ENCODE data around the gene LSM3. TPM values are rescaled to one million over a fixed set of nuclear protein-coding genes. Genes with fewer than 3 reads are reported as not detected.
"Not testable (repeated sequence)": the region's sequence is repeated elsewhere in the genome, so short reads cannot be mapped to it uniquely, and the experiment has no call there.

Gene LSM3
- total and polyA plus RNA-seq, 7 donors, result 8.0 to 20.4 (median 16.5) TPM

- no peak overlapping the region for H3K4me3 ChIP-seq
- H3K27me3 ChIP-seq, result no peaks in the 10 kb centered on the region
- DNase-seq, result no peak
- no peak overlapping the region for H3K27ac ChIP-seq
- H3K9me3 ChIP-seq, result peaks cover 0 to 3% (median 0%) of the 10 kb centered on the region in 4 donors
- intact Hi-C loops (cut with DNase I), result no loop called here
- TF ChIP-seq CTCF (IDR thresholded peaks at IDR 0.05), result no peak
- TF ChIP-seq EP300 (IDR thresholded peaks at IDR 0.05), result no peak
- no peak for TF ChIP-seq POLR2A (IDR thresholded peaks at IDR 0.05)
- no peak for TF ChIP-seq POLR2AphosphoS5 (IDR thresholded peaks at IDR 0.05)
- 67 to 79% methylated on average over 8 of the region's 8 CpGs for WGBS, 2 donors
- H3K36me3 ChIP-seq, result no peaks in the 10 kb centered on the region
- H3K4me1 ChIP-seq, result no peaks in the 10 kb centered on the region
Measured at GRCh38 chr3:14228681-14229470, 50.3 kb downstream of the LSM3 start.

DNA sequence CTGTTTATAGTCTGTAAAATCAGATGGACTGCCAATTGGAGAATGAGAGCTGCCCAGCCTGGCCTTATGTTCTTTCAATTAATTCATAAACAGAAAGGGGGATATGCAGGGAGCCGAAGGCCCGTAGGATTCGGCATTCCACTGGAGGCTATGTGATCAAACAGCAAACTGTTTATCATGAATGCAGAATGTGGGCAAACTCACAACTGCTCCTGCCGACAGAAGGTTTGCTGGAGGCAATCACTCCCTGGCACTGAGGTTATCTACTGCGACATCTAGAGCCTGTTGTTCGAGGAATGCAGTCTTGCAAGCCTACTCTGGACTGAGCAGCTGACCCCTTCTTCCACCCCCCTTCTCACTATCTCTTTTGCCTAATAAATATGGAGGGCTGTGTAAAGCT lies 51.1 kb downstream of the LSM3 start:
- H3K4me1 ChIP-seq; H3K4me3 ChIP-seq; intact Hi-C loops (cut with DNase I); H3K9me3 ChIP-seq; DNase-seq; H3K27ac ChIP-seq; H3K27me3 ChIP-seq; H3K36me3 ChIP-seq: not testable (repeated sequence)
- WGBS, 2 donors, result 83 to 84% methylated on average over 6 of the region's 6 CpGs

DNA sequence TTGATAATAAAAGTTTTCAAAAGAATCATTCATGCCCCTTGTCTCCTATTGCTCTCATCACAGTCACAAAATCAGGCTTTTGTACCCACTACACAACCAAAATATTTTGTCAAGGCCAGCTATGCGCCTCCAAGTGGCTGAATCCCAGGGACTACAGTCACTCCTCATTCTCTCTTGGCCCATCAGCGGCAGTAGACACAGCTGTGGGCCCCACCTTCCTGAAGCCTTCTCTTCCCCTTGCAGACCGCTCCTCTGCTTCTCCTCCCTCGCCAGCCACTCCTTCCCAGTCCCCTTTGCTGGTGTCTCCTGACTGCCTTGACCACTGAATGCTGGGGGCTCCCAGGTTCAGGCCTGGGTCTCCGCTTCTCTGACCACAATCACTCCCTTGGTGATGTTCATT lies 52.1 kb downstream of the LSM3 start:
- Histone ChIP-seq H3K27ac (no peak overlapping the region), H3K4me3 (no peak overlapping the region), H3K27me3 (no peaks in the 10 kb centered on the region), H3K36me3 (no peaks in the 10 kb centered on the region), H3K4me1 (no peaks in the 10 kb centered on the region), H3K9me3 (peaks cover 0 to 6% (median 0%) of the 10 kb centered on the region in 4 donors)
- WGBS, 2 donors, result 90 to 94% methylated on average over 5 of the region's 5 CpGs
- intact Hi-C loops (cut with DNase I), result no loop called here
- no peak for TF ChIP-seq CTCF (IDR thresholded peaks at IDR 0.05)
- TF ChIP-seq EP300 (IDR thresholded peaks at IDR 0.05), result no peak
- TF ChIP-seq POLR2A (IDR thresholded peaks at IDR 0.05), result no peak
- no peak for DNase-seq

DNA sequence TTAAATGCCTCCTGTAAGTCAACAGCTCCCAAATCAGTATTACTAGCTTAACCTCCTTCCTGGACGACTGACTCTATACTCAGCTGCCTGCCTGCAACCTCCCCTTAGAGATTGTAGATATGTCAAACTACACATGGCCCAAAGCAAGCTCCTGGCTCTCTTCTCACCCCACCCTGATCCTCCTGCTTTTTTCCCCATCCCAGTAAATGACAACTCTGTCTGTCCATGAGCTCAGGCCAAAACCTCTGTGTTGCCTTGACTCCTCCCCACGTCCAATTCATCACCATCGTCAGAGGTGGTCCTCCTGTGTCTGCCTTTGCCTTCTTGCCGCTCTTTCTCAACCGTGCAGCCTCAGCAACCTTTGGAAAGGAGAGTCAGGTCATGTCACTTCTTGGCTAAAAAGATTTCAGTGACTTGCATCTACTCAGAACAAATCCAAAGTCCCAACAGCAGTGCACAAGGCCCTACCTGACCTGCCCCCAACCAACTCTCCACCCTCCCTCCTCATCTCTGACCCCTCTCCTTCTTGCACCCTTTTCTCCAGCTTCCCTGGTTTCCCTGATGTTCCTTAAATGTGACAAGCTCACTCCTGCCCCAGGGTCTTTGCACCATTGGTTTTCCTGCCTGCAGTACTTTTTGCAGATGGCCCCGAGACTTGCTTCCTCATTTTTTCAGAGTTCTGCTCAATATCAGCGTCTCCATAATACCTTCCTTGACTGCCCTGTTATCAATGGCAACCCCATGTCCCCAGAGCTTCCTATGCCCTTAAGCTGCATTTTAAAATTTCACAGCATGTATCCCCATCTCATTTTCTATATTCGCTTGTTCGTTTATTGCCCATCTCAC lies 52.8 kb downstream of the LSM3 start:
- Histone ChIP-seq H3K27me3 (no peaks in the 10 kb centered on the region), H3K27ac (no peak overlapping the region), H3K36me3 (no peaks in the 10 kb centered on the region), H3K4me1 (no peaks in the 10 kb centered on the region), H3K9me3 (peaks cover 0 to 6% (median 0%) of the 10 kb centered on the region in 4 donors), H3K4me3 (no peak overlapping the region)
- TF ChIP-seq POLR2AphosphoS5 (IDR thresholded peaks at IDR 0.05) (no peak), EP300 (IDR thresholded peaks at IDR 0.05) (no peak)
- DNase-seq, result no peak
- WGBS, 2 donors, result 75 to 82% methylated on average over 9 of the region's 9 CpGs
- intact Hi-C loops (cut with DNase I), result no loop called here

DNA sequence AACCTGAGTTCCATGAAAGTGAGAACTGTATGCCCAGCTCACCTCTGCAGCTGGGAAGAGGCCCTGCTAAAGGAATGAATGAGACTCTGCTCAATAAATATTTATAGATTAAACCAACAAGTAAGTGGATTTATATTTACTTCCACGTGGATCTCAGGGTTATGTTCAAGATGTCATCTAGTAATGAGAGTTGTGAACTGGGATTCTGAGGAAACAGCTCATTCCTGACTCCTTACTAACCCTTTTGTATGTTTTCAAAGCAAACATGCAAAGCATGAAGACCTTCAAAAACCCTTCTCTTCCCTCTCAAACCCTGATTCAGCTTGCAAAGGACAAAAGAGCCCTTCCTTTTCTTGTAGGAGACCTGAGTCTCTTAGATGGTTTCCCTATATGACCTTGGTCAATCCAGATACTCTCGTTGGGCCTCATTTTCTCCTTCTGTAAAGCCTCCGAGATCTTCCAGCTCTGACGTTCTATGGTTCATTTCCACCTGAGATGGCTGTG lies 53.4 kb downstream of the LSM3 start:
- DNase-seq, result no peak
- Histone ChIP-seq H3K4me3 (no peak overlapping the region), H3K36me3 (no peaks in the 10 kb centered on the region), H3K27me3 (no peaks in the 10 kb centered on the region), H3K27ac (no peak overlapping the region), H3K4me1 (no peaks in the 10 kb centered on the region), H3K9me3 (peaks cover 0 to 6% (median 0%) of the 10 kb centered on the region in 4 donors)
- 71 to 75% methylated on average over 4 of the region's 4 CpGs for WGBS, 2 donors
- intact Hi-C loops (cut with DNase I), result no loop called here
- TF ChIP-seq CTCF (IDR thresholded peaks at IDR 0.05) (no peak), EP300 (IDR thresholded peaks at IDR 0.05) (no peak), POLR2A (IDR thresholded peaks at IDR 0.05) (no peak), POLR2AphosphoS5 (IDR thresholded peaks at IDR 0.05) (no peak)

Data from sigmoid colon (tissue), 7 donors.